Trophoblast cell (in vitro differentiated cells and primary cell): Measurements from ENCODE around the gene TCOF1.

Experiments
- DNase-seq, 2 donors: peaks; one replicate each; pipeline ENCODE4 v3.0.0-alpha.2; 2016
- H2AFZ ChIP-seq: 2 replicates; pipeline ENCODE4 v1.6.1; 2013; ENCODE audit warnings: low read length, moderate library complexity, mild to moderate bottlenecking; ENCODE audit not compliant: insufficient read depth, poor library complexity
- H2AK5ac ChIP-seq: 2 replicates; pipeline ENCODE4 v1.6.1; 2013; ENCODE audit warnings: mild to moderate bottlenecking, low read length
- H2BK120ac ChIP-seq: 2 replicates; pipeline ENCODE4 v1.6.1; 2013; ENCODE audit warnings: low read length, mild to moderate bottlenecking, moderate library complexity; ENCODE audit not compliant: insufficient read depth, poor library complexity
- H2BK12ac ChIP-seq: 2 replicates; pipeline ENCODE4 v1.6.1; 2013; ENCODE audit warnings: mild to moderate bottlenecking, low read length, moderate library complexity
- H2BK5ac ChIP-seq: 2 replicates; pipeline ENCODE4 v1.6.1; 2013; ENCODE audit warnings: low read length, low read depth, moderate library complexity, mild to moderate bottlenecking; ENCODE audit not compliant: poor library complexity
- H3K14ac ChIP-seq: 2 replicates; pipeline ENCODE4 v1.6.1; 2013; ENCODE audit warnings: mild to moderate bottlenecking, low read length
- H3K18ac ChIP-seq: 2 replicates; pipeline ENCODE4 v1.6.1; 2013; ENCODE audit warnings: mild to moderate bottlenecking, low read length
- H3K23ac ChIP-seq: 2 replicates; pipeline ENCODE4 v1.6.1; 2013; ENCODE audit warnings: low read length
- H3K27ac ChIP-seq: 2 replicates; pipeline ENCODE4 v1.5.1; 2013; ENCODE audit warnings: low read depth, mild to moderate bottlenecking, inconsistent platforms, low read length, moderate library complexity
- H3K27me3 ChIP-seq: 2 replicates; pipeline ENCODE4 v1.6.1; 2013; ENCODE audit warnings: inconsistent platforms, mild to moderate bottlenecking, low read length, moderate library complexity; ENCODE audit not compliant: insufficient read depth
- H3K36me3 ChIP-seq, 2 experiments: 1 replicate in 1 of 2; 2 replicates in 1 of 2; pipeline ENCODE4 v1.6.1; 2013; ENCODE audit warnings: low read length in 2 of 2, mild to moderate bottlenecking in 2 of 2, moderate library complexity in 1 of 2; ENCODE audit not compliant: insufficient read depth in 2 of 2, control insufficient read depth in 1 of 2
- H3K4ac ChIP-seq: 2 replicates; pipeline ENCODE4 v1.6.1; 2013; ENCODE audit warnings: low read depth, mild to moderate bottlenecking, low read length, moderate library complexity
- H3K4me1 ChIP-seq, 2 experiments: 1 replicate in 1 of 2; 2 replicates in 1 of 2; pipeline ENCODE4 v1.6.1; 2013; ENCODE audit warnings: low read length in 2 of 2, mild to moderate bottlenecking in 2 of 2, moderate library complexity in 1 of 2; ENCODE audit not compliant: insufficient read depth in 2 of 2, control insufficient read depth in 1 of 2
- H3K4me2 ChIP-seq: 2 replicates; pipeline ENCODE4 v1.6.1; 2013; ENCODE audit warnings: inconsistent platforms, mild to moderate bottlenecking, low read length, moderate library complexity
- H3K4me3 ChIP-seq: 2 replicates; pipeline ENCODE4 v1.5.1; 2013; ENCODE audit warnings: mild to moderate bottlenecking, low read depth, low read length, inconsistent platforms
- H3K79me1 ChIP-seq: one replicate; pipeline ENCODE4 v1.6.1; 2013; ENCODE audit warnings: low read length
- H3K79me2 ChIP-seq: 2 replicates; pipeline ENCODE4 v1.6.1; 2013; ENCODE audit warnings: low read length, mild to moderate bottlenecking; ENCODE audit not compliant: control insufficient read depth, insufficient read depth, poor library complexity
- H3K9ac ChIP-seq: 2 replicates; pipeline ENCODE4 v1.6.1; 2013; ENCODE audit warnings: mild to moderate bottlenecking, low read length
- H3K9me3 ChIP-seq: 2 replicates; pipeline ENCODE4 v1.6.1; 2013; ENCODE audit warnings: low read depth, mild to moderate bottlenecking, control low read depth, inconsistent platforms, low read length; ENCODE audit not compliant: insufficient read depth
- H4K12ac ChIP-seq: 2 replicates; pipeline ENCODE4 v1.6.1; 2013; ENCODE audit warnings: low read depth, mild to moderate bottlenecking, low read length, moderate library complexity
- H4K8ac ChIP-seq: 2 replicates; pipeline ENCODE4 v1.6.1; 2013; ENCODE audit warnings: low read depth, mild to moderate bottlenecking, low read length, moderate library complexity
- H4K91ac ChIP-seq: one replicate; pipeline ENCODE4 v1.6.1; 2013; ENCODE audit warnings: low read depth, mild to moderate bottlenecking, low read length, moderate library complexity
- WGBS: extraction: QIAGEN DNeasy Blood & Tissue Kit; methylation state at CpG from one replicate; pipeline ENCODE4 v1.1.7; 2013; ENCODE audit warnings: missing lambda C conversion rate; ENCODE audit not compliant: insufficient read length, insufficient coverage; ENCODE audit errors: extremely low coverage; 5-methylcytosine and 5-hydroxymethylcytosine counted together

The TCOF1 gene

GRCh38 chr5:150345716-150346115 lies 11.8 kb upstream of the TCOF1 start:
- no peak overlapping the region for H3K18ac ChIP-seq
- H4K12ac ChIP-seq: no peak overlapping the region
- H3K4me2 ChIP-seq: no peak overlapping the region
- H4K8ac ChIP-seq: no peak overlapping the region
- H2BK120ac ChIP-seq: no peak overlapping the region
- no peaks in the 10 kb centered on the region for H3K4me1 ChIP-seq
- H3K14ac ChIP-seq: no peak overlapping the region
- H3K4ac ChIP-seq: no peak overlapping the region
- no peak overlapping the region for H2BK5ac ChIP-seq
- H3K23ac ChIP-seq: no peak overlapping the region
- WGBS: no CpG with 5 or more reads among the region's 5 CpGs
- no peaks in the 10 kb centered on the region for H3K27me3 ChIP-seq
- H3K79me1 ChIP-seq: no peaks in the 10 kb centered on the region
- no peak overlapping the region for H2AK5ac ChIP-seq
- H2BK12ac ChIP-seq: no peak overlapping the region
- no peak overlapping the region for H3K27ac ChIP-seq
- H4K91ac ChIP-seq: no peak overlapping the region
- no peaks in the 10 kb centered on the region for H3K79me2 ChIP-seq
- no peaks in the 10 kb centered on the region for H3K9me3 ChIP-seq
- H3K9ac ChIP-seq: no peak overlapping the region
- DNase-seq: no peak
- H3K36me3 ChIP-seq: no peaks in the 10 kb centered on the region
- no peak overlapping the region for H2AFZ ChIP-seq
- H3K4me3 ChIP-seq: no peak overlapping the region

DNA sequence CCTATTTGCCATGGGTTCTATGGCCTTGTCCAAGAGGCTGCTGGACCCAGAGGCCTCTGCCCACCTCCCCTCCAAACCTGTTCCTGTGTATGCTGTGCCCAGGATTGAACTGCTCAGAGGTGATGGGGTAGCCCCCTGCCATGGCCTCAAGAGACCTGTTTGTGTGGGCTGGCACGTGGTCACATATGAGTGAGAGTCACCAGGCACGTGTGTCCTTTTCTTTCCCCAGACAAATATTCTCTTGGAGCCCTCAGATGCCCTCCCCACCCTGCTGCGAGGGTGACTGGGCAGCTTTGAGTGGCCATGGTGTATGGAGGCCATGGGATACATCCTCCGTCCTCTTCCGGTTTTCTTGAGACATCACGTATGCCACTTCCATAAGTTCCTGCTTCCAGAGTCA lies 10.9 kb upstream of the TCOF1 start:
- H3K14ac ChIP-seq: no peak overlapping the region
- H3K4ac ChIP-seq: no peak overlapping the region
- no peaks in the 10 kb centered on the region for H3K79me2 ChIP-seq
- H4K8ac ChIP-seq: no peak overlapping the region
- no peak for DNase-seq
- no peak overlapping the region for H2BK120ac ChIP-seq
- no peaks in the 10 kb centered on the region for H3K36me3 ChIP-seq
- H3K23ac ChIP-seq: no peak overlapping the region
- no peaks in the 10 kb centered on the region for H3K79me1 ChIP-seq
- H2AK5ac ChIP-seq: no peak overlapping the region
- H4K91ac ChIP-seq: no peak overlapping the region
- H3K27me3 ChIP-seq: no peaks in the 10 kb centered on the region
- no peak overlapping the region for H2BK12ac ChIP-seq
- no peak overlapping the region for H4K12ac ChIP-seq
- no peak overlapping the region for H3K4me3 ChIP-seq
- H3K27ac ChIP-seq: no peak overlapping the region
- H3K18ac ChIP-seq: no peak overlapping the region
- H3K4me1 ChIP-seq: no peaks in the 10 kb centered on the region
- H3K4me2 ChIP-seq: no peak overlapping the region
- H2AFZ ChIP-seq: no peak overlapping the region
- H3K9ac ChIP-seq: no peak overlapping the region
- no peaks in the 10 kb centered on the region for H3K9me3 ChIP-seq
- WGBS: no CpG with 5 or more reads among the region's 6 CpGs
- no peak overlapping the region for H2BK5ac ChIP-seq

DNA sequence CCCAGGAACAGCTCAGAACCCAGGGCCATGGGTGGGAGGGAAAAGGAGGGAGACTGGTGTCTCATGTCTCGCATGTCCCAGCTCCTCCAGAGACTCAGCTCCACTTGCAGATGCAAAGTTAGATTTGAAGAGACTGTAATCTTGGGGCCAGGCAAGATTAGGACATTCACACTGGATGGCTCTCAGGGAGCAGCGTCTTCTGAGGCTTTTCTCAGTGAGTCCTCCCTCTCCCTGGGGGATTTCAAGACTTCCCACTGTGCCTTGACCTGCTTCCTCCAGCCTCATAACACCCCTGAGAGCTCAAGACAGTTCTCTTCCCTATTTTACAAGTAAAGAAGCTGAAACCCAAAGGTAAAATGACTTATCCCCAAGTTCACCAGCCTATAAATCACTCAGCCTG lies 10.5 kb upstream of the TCOF1 start:
- no peak overlapping the region for H3K23ac ChIP-seq
- no peak overlapping the region for H4K12ac ChIP-seq
- H3K36me3 ChIP-seq: no peaks in the 10 kb centered on the region
- H3K79me2 ChIP-seq: no peaks in the 10 kb centered on the region
- no peak overlapping the region for H4K8ac ChIP-seq
- H3K14ac ChIP-seq: no peak overlapping the region
- H4K91ac ChIP-seq: no peak overlapping the region
- H2AK5ac ChIP-seq: no peak overlapping the region
- H3K4me1 ChIP-seq: no peaks in the 10 kb centered on the region
- H3K4me3 ChIP-seq: no peak overlapping the region
- H3K9ac ChIP-seq: no peak overlapping the region
- H3K79me1 ChIP-seq: no peaks in the 10 kb centered on the region
- H3K27ac ChIP-seq: no peak overlapping the region
- H2BK5ac ChIP-seq: no peak overlapping the region
- no peak overlapping the region for H3K4me2 ChIP-seq
- H3K9me3 ChIP-seq: no peaks in the 10 kb centered on the region
- no peak overlapping the region for H2BK120ac ChIP-seq
- no peak for DNase-seq
- no peak overlapping the region for H3K18ac ChIP-seq
- no peaks in the 10 kb centered on the region for H3K27me3 ChIP-seq
- no peak overlapping the region for H2AFZ ChIP-seq
- H2BK12ac ChIP-seq: no peak overlapping the region
- WGBS: no CpG with 5 or more reads among the region's 2 CpGs
- H3K4ac ChIP-seq: no peak overlapping the region

- no CpG with 5 or more reads among the region's 9 CpGs for WGBS
- Histone ChIP-seq H3K4me3 (no peak overlapping the region), H2BK5ac (no peak overlapping the region), H4K12ac (no peak overlapping the region), H3K4me2 (no peak overlapping the region), H3K9me3 (no peaks in the 10 kb centered on the region), H3K36me3 (no peaks in the 10 kb centered on the region), H3K27me3 (no peaks in the 10 kb centered on the region), H3K27ac (no peak overlapping the region), H2BK120ac (no peak overlapping the region), H3K79me2 (no peaks in the 10 kb centered on the region), H2AFZ (no peak overlapping the region), H3K4ac (no peak overlapping the region), H2BK12ac (no peak overlapping the region), H3K9ac (no peak overlapping the region), H3K4me1 (no peaks in the 10 kb centered on the region), H2AK5ac (no peak overlapping the region), H3K23ac (no peak overlapping the region), H3K14ac (no peak overlapping the region), H4K91ac (no peak overlapping the region), H4K8ac (no peak overlapping the region), H3K79me1 (no peaks in the 10 kb centered on the region), H3K18ac (no peak overlapping the region)
- DNase-seq: no peak
Observed at GRCh38 chr5:150347451-150347850, 10.0 kb upstream of the TCOF1 start.
